ACHN (cell line): ENCODE results near the gene FXYD1.

Source experiments
- DNase-seq: peaks from one replicate; pipeline ENCODE4 v3.0.0-alpha.2; 2015
- in situ Hi-C: cut with HindIII; loops from 2 replicates; pipeline ENCODE4 v1.10.0; 2017; ENCODE audit warnings: low sequenced_read_pairs, low pct_ligation_motif_present, low pct_unique_long_range_greater_than_20kb

FXYD1 gene

DNA sequence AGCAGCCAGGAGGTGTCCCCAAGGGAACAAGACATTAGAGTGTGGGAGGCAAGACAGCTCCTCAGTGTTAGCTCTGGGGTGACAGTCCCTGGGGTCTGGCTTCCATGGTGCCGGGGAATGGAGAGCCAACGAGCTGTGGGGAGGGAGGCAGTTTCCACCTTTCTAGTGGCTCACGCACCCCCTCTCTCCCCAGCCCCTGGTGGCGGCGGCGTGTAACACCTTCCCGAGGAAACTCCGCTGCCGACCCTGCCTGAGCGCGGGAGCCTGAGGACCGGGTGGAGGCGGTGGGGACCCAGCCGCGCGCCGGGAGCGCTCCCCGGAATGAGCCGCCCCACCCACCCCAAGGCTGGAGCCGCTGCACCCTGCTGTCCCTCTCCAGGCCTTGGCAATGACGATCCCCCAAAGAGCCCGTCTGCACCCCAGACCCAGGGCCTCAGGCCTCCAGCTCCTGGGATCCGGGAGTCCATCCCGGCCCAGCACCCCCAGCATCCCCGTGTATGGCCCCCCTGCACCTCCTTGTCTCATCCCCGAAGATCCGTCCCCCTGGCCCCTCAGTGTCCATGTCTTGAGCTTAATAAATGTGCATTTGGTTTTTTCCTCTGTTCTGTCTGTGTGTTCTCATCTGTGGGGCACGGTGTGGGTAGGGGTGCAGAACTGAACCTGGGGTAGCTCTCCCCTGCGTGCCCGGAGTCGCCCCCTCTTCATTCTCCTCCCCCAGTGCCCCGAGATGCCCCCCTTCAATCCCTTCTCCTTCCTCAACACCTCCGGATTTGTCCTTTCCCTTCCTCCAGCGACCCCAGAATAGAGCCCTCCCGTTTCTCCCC, 15.3 kb downstream of the FXYD1 start:
- in situ Hi-C loops = no loop called here
- DNase-seq = peak; percentile 59

DNA sequence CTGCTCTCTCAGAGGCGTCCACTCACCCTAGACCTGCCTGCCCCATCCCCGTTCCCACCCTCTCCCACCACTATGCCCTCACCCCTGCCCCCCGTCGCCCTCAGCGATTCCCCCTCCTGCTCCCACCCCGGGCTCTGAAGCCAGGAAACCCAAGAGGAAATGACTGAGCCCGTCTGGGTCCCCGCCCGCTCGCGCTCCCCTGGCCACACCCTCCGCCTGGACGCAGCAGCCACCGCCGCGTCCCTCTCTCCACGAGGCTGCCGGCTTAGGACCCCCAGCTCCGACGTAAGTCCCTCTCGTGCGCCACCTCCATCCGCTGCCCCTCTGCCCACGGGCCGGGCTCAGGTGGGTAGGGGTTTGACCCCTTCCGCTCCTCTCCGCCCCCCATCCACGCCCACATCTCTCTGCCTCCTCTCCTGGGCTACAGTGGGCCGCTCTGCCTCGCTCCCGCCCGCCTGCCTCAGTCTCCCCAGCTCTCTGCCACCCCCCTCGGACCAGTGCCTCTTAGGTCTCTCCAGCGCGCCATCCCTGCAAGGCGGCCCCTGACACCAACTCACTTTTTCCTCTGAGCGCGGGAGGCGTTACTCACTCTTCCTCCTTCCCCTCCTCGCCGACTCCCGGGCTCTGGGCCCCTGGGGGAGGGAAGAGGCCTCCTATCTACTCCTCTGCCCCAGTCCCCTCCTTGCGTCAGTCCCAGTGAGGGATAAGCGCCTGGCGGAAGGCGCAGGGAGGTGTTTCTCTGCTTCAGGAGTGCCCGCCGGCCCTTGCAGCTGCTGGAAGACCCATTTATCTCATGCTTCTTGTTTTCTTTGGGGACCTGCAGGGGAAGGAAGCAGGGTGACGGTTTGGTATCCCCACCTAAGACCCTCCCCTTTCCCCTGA, 16.1 kb downstream of the FXYD1 start, which contains the start of gene FXYD5:
Gene FXYD5, plus strand, starts transcription at position 211 of the 882 bp plus-strand sequence. CDS start 816 bp downstream, outside the sequence.
- in situ Hi-C loops = no loop called here
- DNase-seq = peak; percentile 71

DNA sequence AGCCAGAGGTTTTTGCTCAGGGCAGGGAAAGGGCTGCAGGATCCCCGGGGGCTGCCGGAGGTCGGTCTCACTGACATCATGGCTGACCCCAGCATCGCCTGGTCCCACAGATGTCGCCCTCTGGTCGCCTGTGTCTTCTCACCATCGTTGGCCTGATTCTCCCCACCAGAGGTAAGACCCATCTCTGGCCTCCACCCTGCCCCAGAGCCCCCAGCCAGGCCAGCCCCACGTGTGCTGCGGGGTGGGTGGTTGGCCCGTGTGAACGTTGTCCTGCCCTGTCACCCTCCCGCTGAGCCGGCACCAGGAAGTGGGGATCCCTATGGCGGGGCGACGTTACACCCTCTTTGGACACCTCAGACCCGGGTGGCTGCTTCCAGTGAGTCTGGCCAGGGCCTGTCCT, 16.8 kb downstream of the FXYD1 start:
- in situ Hi-C loops = no loop called here
- DNase-seq = no peak

DNA sequence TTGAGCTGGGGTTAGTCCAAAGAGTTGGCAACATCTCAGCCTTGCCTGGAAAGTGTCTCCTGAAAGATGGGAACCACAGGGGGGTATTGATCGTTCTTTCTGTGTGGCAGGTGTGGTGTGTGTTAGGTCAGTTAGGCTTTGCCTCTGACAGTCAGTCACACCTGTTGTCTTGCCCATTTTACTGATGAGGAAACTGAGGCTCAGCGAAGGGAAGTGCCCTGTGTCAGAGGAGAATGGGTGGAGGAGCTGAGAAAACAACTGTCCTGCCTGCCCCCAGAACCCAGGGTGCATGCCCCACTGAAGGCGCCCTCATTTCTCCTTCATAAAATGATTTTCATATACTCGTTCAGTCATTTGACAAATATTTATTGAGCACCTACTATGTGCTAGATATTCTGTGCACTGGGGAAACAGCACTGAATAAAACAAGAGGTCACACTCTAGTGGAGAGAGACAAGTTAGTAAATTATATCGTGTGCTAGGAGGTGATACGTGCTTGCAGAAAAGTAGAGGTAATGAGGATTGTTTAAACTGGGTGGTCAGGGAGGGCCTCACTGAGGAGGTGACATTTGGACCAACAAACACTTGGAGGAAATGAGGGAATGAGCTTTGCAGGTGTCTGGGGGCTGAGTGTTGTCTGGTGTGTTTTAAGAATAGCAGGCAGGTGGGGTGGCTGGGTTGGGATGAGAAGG, 17.5 kb downstream of the FXYD1 start:
- in situ Hi-C loops = no loop called here
- no peak for DNase-seq

DNA sequence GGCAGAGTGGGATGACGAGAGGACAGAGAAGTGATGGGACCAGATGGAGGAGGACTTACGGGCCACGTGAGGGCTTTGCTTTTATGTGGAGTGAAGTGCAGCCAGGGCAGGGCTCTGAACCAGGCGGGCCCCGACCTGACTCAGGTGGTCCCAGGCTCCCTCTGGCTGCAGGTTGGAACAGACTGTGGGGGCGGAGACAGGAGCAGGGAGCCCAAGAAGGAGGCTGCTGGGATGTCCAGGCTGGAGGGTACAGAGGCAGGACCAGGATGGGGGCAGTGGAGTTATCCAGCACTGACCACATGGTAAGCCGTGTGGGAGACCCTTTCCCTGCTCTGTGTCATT, 18.0 kb downstream of the FXYD1 start:
- in situ Hi-C loops = no loop called here
- no peak for DNase-seq

DNA sequence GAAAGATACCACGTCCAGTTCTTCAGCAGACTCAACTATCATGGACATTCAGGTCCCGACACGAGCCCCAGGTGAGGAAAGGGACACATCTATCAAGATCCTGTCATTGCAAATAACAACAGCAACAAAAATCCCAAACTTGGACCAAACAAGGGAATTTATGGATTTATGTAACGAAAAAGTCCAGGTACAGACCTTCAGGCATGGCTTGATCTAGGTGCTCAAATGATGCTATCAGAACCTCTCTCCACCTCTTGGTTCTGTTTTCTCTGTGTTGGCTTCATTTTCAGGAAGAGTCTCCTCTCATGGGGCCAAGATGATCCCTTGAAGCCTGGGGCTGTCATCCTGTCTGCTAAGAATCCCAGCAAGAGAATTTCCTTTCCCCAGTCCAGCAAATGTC, 18.8 kb downstream of the FXYD1 start:
- in situ Hi-C loops = no loop called here
- no peak for DNase-seq

DNA sequence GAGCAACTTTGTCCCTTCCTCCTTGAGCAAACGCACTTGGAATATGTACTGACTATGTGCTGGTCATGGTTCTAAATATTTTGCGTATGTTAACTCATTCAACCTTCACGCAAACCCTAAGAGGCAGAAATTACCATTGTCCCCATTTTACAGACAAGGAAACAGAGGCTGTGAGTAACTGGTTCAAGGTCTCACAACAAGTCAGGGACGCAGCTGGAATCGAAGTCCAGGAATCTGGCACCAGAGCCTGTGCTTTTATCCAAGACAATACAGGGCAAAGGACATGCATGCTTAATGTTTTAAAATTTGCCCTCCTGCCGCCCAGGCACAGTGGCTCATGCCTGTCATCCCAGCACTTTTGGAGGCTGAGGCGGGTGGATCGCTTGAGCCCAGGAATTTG, 21.0 kb downstream of the FXYD1 start:
- in situ Hi-C loops = no loop called here

DNA sequence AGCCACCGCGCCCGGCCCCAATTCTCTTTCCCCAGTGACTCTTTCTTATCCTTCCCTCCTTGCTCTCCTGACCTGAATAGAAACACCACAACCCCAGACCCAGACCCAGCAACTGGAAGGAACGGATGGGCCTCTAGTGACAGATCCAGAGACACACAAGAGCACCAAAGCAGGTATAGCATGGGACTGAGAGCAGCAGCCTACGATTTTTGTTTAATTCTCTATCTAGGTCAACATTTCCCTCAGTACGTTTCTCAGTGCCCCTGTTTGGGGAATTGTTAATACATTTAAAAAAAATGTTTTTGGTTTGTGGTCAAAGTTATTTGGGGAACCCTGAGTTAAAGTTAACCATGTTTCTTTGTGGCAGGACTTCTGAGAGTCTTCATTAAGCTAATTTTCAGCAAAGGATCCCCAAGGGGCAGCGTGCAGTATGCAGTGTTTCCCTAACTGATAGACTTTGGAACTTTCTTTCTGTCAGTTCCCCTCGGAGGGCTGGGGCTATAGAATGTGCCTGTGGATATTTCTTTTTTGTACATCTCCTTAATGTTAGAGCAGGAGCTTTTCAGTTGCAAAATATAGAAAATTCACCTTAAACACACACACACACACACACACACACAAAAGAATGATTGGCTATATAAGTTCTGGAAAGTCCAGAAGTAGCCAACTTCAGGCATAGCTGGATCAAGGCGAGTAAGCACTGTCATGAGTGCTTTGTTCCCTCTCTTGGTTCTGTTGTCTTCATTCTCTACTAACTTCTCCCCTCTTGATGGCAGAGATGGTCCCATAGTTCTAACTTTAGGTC, 22.2 kb downstream of the FXYD1 start:
- in situ Hi-C loops = no loop called here

More for the DNA sequence above, 21.0 kb downstream of the FXYD1 start:
- DNase-seq = no peak

DNA sequence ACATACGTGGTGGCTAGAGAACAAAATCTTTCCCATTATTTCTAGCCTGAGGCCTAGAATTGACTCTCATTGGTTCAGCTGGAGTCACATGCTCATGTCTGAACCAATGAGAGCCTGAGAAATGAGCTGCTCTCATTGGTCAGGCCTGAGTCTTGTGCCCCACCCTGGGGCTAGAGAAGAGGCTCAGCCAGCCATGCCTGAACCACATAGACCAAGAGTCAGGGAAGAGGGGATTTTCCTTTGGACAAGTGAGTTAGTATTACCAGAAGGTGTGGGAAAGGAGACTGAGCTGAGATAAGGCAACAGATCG, 22.8 kb downstream of the FXYD1 start:
- DNase-seq = no peak
- in situ Hi-C loops = no loop called here

More for the DNA sequence above, 22.2 kb downstream of the FXYD1 start:
- DNase-seq = no peak

DNA sequence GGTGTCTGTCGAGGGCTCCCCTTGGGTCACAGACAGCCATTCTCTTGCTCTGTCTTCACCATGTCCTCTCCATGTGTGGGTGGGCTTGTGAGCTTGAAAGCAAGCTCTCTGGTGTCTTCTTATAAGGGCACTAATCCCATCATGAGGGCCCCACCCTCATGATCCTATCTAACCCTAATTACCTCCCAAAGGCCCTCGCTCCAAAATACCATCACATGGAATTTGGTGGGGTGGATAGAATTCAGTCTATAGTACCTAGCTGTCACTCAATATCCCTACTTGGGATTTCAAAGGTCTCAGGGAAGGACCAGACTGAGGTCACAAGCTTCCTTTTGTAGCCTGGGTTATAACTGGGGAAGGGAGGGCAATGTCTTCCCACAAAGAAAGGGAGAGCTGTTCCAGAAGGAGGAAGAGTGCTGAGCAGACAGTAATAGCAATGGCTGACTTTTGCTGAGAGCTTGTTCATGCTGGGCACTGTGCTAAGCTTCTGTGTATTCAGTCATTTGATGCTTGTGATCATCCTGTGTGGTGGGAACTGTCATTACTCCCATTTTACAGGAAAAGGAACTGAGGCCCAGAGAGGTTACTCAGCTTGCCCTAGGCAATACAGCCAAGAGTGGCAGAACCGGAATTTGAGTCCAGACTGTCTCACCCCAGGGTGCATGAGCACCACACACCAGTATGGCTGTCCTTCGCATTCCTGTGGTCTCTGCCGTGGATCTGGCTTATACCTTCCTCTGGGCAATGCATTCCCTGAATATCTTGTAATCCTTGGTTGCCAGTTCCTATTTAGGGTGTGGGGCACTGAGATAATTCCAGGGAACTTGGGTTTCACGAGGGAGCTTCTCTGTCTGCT, 24.1 kb downstream of the FXYD1 start:
- peak; percentile 72 for DNase-seq
- in situ Hi-C loops = no loop called here

DNA sequence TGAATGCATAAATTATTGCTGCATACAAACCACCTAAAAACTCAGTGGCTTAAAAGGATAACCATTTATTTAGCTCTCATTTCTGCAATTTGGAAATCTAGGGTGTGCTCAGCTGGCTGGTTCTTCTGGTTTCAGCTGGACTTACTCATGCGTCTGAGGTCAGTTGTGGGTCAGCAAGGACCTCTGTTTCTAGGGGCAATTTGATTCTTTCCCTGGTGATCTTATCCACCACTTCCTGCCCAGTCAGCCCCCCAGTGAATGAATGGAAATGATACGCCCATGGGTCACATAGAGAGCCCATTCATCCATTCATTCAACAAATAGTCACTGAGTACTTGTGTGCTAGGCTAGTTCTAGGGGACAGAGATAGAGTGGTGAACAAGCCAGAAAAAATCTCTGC, 25.8 kb downstream of the FXYD1 start:
- in situ Hi-C loops = no loop called here

DNA sequence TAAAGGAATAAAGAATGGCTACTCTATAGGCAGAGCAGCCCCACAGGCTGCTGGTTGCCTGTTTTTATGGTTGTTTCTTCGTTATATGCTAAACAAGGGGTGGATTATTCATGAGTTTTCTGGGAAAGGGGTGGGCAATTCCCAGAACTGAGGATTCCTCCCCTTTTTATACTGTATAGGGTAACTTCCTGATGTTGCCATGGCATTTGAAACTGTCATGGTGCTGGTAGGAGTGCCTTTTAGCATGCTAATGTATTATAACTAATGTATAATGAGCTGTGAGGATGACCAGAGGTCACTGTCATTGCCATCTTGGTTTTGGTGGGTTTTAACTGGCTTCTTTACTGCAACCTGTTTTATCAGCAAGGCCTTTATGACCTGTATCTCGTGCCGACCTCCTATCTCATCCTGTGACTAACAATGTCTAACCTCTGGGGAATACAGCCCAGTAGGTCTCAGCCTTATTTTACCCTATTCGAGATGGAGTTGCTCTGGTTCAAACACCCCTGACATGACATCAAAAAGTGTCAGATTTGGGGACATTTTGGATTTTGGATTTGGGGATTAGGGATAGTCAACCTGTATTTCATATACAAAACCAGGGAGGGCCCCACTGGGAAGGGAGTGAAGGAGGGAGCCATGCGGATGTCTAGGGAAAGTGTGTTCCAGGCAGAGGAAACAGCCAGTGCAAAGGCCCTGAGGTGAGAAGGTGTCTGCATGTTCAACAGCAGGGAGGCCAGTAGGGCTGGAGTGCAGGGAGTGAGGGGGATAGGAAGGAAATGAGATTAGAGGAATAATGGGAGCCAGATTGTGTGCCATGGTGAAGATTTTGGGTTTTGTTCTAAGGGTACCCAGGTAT, 26.8 kb downstream of the FXYD1 start:
- DNase-seq = no peak
- in situ Hi-C loops = no loop called here

More for the DNA sequence above, 25.8 kb downstream of the FXYD1 start:
- DNase-seq = peak; percentile 25

DNA sequence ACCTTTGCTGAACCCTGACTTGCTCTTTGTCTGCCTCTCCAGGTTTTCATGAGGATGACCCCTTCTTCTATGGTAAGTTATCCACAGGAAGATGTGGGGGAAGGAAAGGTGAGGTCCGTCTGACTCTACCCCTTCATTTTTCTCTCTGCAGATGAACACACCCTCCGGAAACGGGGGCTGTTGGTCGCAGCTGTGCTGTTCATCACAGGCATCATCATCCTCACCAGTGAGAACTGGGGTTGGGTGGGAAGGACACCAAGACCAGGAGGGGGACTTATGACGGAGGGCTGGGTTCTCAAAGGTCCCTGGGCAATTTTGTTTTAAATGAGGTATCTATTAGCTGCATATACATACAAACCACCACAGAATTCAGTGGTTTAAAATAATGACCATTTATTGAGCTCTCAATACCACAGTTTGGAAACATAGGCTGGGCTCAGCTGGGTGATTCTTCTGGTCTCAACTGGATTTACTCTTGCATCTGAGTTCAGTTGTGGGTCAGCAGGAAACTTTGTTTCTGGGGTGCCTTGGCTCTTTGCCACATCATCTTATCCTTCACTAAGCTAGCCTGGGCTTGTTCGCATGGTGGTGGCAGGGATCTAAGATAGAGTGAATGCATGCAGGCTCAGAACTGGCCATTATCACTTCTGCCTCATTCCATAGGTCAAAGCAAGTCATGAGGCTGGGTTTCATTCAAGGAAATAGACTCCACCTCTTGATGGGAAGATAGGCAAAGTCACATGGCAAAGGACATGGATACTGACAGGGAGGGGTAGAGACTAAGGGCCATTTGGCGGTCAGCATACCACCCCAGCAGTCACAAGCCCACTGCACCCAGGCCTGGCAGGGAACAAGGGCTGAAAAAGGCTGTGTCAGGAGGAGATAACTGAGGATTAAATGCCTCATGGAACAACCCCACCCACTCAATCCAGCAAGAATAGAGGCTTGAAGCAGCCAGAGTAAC, 27.8 kb downstream of the FXYD1 start:
- in situ Hi-C loops = no loop called here
- DNase-seq = no peak

DNA sequence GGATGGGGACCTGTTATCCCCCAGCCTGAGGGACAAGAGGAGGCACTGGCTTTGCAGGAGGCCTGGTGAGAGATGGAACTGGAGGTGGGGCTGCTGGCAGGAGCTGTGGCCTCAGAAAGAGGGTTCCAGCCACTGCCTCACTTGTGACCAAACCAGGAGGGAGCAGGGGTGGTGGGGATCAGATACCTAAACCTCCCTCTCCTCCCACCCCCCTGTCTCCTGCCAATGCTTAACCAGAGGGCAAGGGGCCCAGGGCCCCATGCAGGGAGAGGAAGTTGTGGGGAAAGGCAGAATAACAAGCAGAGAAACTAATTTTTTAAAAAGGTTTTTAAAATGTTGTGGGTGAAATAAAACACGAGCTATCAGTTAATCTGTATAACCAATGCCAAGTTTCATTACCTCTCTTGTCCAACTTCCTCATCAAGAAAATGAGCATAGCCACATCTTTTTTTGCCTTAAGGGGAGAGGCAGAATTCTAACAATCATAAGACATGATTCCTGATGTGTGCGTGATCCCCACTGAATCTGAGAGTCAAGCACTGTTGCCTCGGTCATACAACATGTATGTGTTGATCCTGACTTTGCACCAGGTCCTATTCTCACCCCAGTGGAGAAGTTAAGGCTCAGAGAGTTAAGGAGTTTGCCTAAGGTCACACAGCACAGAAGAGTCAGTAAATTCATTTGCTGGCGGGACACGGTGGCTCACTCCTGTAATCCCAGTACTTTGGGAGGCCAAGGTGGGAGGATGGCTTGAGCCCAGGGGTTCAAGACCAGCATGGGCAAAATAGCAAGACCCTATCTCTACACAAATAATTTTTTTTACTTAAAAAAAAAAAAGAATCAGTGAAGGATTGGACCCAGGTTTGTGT, 28.9 kb downstream of the FXYD1 start:
- no peak for DNase-seq
- in situ Hi-C loops = no loop called here

DNA sequence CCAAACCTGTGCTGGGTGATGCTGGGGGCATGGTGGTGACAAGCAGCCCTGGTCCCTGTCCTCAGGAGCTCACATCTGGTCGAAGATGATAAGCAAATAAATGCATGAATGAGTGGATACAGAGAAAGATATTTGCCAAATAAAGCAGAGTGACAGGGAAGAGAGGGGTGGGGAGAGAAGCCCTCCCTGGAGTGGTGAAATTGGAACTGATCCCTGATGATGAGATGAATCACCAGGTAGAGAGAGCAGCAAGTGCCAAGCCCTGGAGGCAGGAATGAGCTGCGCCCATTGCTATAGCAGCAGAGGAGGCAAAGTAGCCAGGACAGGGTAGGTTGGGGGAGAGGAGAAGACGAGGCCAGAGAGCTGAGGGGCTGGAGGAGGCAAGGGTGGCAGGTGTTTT, 29.6 kb downstream of the FXYD1 start:
- DNase-seq = no peak

More for the DNA sequence above, 29.6 kb downstream of the FXYD1 start:
- in situ Hi-C loops = no loop called here
